NCI-H748 treated with DMSO at 0.1 percent for 48 hours (cell line): ENCODE measurements around the gene APOC4.
"Not testable (repeated sequence)": the region's sequence is repeated elsewhere in the genome, so short reads cannot be mapped to it uniquely, and the experiment has no call there.

Experiments
- DNase-seq: peaks from one replicate; lab custom pipeline; 2025; lab: John Stamatoyannopoulos, UW

Gene APOC4

GRCh38 chr19:44958090-44958489 lies 16.1 kb downstream of the APOC4 start:
- no peak for DNase-seq

DNA sequence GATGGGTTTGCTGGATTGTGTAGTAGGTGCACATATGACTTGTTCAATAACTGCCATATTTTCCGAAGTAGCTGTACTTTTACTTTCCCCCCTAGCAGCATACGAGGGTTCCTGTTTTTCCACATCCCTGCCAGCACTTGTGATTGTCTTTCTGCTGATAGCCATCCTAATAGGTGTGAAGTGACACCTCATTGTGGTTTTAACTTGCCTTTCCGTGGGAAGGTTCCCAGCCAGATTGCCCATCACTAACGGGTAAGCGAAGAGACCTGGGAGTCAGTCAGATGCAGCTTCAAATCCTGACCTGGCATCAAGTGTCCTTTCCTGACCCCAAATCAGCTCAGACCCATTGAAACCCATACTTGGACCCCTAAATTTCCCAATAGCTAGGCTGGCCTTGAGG lies 17.7 kb downstream of the APOC4 start:
- DNase-seq: no peak

DNA sequence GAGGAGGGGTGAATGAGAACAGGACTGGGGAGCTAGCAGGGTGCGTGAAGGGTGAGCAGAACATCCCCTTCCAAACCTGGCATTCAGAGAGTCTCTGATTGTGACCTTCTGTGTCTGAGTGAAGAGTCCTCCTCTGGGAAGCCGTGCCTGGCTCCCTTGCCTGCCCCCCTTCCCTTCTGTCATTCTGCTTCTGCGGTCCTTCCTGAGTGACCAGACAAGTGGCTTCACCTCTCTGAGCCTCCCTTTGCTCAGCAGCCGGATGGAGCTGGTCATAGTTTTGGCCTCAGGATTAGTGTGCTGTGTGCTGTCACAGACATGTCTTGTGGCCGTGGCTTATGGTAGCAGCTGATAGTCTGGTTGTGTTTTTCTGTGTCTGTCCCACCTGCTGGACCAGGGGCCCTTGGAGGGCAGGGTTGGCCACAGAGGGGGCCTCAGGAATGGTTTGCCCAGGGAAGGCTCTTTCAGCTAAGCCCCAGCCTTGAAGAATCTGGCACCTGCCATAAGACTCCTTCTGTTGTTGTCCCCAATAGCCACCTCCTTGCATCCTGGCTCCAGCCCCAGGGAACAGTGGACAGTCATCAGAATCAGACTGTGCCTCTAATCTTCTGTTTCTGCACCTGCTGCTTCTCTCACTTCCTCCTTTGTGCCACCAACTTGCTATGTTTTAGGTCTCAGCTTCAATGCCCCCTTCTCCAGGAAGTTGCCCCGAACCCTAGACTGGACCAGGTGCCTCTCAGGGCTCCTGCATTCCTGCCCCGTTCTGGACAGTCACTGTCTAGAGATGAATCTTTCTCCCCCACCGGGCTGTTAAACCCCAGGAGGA lies 19.1 kb downstream of the APOC4 start:
- DNase-seq: no peak

DNA sequence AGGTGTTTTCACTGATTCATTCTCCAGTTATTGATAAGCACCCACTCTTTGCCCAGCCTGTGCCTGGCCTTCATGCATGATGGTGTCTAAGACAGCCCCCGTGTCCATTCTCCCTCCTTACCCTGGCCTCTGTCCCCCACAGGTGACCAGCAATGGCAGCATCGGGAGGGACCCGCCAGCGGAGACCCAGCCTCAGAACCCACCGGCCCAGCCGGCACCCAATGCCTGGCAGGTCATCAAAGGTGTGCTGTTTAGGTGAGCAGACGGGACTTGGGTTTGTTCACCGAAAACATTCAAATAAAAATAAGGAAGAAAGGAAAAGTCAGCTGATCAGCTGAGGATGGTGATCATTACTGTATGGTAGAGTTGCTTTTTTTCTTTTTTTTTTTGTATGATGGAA lies 19.8 kb downstream of the APOC4 start:
- DNase-seq: no peak

- no peak for DNase-seq
These were observed 26.1 kb downstream of the APOC4 start for GRCh38 chr19:44968118-44968517.

DNA sequence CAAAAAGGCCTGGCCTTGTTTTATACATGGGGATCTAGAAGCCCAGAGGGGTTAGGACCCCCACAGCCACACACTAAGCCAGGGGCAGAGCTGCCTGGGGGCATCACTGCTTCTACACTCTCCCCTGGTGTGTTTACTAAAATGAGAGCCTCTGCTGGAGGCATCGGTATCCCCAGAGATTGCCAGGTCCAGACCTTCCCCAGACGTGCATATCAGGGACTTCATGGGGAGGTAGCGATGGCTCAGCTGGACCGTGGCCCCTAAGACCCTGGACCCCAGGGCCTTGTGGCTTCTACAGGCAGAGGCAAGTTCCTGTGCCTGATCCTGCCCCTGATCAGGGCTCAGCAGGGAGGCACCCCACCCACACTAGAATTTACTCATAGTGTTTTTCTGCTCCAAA lies 26.6 kb downstream of the APOC4 start:
- no peak for DNase-seq

- DNase-seq: no peak
These were observed 27.4 kb downstream of the APOC4 start for GRCh38 chr19:44969437-44969836.

DNA sequence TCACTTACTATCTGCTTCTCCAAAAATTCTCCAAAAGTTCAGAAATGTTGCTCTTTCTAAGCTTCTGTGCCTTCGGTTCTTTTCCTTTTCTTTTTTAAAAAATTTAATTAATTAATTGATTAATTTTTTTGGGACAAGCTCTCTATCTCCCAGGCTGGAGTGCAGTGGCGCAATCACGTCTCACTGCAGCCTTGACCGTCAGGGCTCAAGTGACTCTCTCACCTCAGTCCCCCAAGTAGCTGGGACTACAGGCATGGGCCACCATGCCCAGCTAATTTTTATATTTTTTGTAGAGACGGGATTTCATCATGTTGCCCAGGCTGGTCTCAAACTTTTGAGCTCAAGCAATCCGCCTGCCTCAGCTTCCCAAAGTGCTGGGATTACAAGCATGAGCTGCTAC lies 29.4 kb downstream of the APOC4 start:
- not testable (repeated sequence) for DNase-seq

DNA sequence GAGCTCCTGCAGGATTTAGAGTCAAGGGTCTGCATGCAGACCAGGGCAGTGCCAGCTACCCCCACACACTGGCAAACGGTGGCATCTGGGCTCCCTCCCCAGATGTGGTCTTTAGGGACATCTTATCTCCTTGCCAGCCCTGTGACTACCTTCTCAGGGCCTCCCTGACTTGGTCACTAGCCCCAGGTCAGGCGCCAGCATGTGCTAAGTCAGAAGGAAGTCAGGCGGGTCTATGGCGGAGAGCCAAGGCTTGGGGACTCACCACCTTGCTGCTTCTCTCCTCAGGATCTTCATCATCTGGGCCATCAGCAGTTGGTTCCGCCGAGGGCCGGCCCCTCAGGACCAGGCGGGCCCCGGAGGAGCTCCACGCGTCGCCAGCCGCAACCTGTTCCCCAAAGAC lies 30.8 kb downstream of the APOC4 start:
- DNase-seq: no peak

DNA sequence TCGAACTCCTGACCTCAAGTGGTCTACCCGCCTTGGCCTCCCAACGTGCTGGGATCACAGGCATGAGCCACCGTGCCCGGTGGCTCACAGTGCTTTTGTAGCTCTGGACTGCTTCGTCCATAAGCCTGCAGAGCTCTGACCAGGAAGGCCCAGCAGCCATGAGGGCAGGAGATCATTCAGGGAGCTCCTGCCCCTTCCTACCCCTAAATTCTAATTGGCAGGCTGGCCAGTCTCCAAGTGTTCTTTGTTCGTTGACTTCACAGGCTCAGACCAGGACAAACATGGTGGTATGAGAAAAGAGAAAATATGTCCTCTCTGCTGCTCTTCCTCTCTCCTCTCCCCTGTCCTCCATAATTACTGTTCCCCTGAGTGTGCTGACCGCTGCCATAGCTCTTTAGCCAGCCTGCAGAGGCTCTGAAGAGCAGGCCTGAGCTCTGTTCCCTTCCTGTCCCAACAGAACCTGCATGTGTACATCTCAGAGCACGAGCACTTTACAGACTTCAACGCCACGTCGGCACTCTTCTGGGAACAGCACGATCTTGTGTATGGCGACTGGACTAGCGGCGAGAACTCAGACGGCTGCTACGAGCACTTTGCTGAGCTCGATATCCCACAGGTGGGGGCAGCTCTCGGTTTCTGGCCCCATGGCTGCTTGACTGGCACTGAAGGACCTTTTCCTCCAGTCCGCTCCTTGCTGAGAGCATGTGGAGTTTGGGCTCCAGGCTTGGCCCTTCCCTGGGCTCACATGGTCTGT lies 32.1 kb downstream of the APOC4 start:
- no peak for DNase-seq

- DNase-seq: no peak
These were observed 32.8 kb downstream of the APOC4 start for GRCh38 chr19:44974857-44975256.

GRCh38 chr19:44975444-44975843 lies 33.4 kb downstream of the APOC4 start:
- no peak for DNase-seq

DNA sequence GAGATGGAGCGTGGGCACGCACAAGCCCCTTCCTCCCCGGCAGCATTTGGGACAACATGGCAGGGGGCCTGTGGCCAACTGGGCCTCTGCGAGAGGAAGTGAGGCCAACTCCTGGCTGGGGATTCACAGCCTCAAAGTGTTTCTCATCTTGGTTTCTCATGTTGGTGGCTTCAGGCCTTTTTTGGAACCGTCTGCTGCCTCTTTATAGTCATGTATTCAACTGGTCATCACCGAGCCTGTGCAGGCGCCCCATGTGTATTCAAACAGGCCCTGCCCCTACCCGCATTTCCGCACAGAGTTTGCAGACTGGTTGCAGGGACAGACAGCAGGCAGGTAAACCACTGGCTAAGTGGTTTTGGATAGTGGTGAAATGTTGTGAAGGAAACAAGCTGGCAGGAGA lies 42.0 kb downstream of the APOC4 start:
- DNase-seq: no peak

- DNase-seq: no peak
These were observed 43.4 kb downstream of the APOC4 start for GRCh38 chr19:44985445-44985844.

DNA sequence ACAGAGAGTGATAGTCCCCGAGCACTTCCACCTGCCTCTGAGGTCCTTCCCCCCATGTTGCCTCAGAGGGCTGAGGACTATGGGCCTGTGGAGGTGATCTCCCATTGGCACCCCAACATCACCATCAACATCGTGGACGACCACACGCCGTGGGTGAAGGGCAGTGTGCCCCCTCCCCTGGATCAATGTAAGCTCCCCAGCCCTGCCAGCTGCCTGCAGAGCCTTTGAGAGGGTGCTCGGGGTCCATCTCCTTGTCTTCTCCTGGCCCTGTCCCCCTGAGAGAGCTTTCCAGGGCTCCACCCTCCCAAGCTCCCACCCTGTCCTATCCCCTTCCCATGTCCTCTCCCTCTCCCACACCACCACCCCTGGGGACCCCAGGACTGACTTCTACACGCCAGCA lies 44.4 kb downstream of the APOC4 start:
- no peak for DNase-seq

GRCh38 chr19:44987148-44987675 lies 45.2 kb downstream of the APOC4 start:
- DNase-seq: no peak

DNA sequence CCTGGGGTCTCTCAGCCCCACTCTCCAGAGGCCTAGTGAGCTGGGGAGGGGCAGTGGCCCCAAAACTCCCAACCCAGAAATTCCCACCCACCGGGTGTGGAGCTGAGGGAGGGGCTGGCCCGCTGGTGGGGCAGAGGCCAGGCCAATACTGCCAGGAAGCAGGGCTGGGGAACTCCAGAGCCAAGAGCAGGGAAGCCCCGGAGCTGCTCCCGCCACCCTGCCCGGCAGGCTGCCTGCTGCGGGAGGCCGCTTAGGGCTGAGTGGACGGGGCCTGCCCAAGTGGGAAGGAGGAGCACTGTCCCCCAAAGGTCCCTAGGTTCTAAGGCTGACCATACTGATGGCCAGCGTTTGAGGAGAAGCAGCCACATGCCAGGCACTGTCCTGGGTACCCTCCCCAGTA lies 46.2 kb downstream of the APOC4 start:
- no peak for DNase-seq

DNA sequence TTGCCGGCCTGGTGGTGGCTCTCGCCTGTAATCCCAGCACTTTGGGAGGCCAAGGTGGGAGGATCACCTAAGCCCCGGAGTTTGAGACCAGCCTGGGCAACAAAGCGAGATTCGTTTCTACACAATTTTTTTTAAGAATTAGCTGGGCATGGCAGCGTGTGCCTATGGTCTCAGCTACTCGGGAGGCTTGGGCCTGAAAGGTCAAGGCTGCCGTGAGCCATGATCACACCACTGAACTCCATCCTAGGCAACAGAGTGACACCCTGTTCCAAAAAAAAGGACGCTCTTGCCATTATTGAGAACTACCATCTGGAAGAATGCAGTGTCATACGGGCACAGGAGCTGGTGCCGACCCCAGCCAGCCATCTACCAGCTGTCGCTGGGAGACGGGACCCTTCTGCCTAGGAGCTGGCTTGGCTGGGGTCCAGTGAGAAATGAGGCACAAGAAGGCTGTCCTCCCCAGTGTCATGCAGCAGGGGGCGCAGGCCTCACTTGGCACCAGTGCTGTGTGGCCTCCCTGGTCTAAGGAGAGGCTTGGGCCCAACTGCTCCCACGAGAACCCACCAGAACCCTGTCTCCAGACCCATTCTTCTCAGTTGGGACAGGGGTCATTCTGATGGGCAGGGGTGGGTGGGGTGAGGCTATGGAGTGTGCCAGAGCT lies 47.0 kb downstream of the APOC4 start:
- DNase-seq: no peak

DNA sequence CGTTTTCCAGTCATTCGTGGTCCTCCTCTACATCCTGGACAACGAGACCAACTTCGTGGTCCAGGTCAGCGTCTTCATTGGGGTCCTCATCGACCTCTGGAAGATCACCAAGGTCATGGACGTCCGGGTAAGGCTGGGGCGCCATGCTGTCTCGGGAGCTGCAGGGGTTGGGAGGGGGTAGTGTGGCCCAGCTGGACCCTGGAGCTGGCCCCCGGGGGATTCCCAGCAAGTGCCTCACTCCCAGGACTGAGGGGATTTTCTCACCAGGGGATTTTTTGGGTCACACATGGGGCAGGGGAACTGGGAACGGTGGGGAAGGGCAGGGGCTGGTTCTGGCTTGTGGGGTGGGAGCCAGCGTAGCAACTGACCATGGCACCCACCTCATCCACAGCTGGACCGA lies 48.4 kb downstream of the APOC4 start:
- no peak for DNase-seq

DNA sequence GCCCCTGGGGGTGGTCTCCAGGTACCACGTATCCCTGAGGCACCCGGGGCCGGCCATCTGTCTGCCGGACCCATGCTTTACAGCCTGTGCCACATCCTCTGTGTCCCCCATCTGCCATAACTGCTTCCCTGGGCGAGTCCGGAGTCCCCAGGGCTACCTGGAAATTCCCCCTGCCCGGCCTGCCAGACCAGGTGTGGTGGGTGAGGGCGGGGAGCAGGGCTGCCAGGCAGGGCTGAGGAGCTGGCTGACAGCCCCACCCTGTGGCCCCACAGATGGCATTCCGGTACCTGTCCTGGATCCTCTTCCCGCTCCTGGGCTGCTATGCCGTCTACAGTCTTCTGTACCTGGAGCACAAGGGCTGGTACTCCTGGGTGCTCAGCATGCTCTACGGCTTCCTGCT lies 48.9 kb downstream of the APOC4 start:
- DNase-seq: no peak

GRCh38 chr19:44992336-44993163 lies 50.5 kb downstream of the APOC4 start:
- no peak for DNase-seq

GRCh38 chr19:44993526-44993925 lies 51.5 kb downstream of the APOC4 start:
- no peak for DNase-seq
